ENCODE data around the gene ASB10.

DNA sequence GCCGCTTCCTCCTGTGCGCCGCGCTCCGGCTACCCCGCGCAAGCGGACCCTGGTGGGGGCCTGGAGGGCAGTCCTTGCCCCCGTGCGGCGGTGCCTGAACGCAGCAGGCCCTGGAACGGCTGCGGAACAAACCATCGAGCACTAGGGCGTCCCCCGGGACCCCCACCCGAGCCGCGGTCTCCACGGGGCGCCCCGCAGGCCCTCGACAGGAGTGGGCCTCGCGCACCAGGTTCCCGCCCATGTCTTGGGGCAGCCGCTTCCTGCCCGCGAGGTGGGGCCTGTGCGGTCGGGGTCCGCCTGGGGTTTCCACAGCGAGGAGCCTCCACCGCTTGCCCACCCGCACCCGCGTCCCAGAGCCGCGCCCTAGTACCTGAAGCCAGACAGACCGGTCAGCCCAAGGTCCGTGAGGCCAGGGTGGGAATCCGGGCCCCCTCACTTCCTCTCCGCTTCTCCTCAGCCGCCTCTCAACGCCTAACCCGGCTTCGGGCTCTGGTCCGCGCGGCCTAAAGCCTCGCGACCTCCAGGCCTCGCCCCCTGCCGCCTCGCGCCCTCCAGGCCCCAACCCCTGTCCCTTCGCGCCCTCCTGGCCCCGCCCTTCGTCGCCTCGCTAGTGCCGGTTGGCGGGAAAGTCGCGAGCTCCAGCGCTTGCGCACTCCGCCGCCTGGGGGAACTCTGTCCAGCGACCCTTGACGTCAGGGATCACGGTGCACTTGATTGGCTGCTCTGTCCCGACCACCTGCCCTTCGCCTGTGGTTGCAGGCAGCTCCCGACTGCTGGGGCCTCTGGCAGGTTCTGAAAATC, 12.6 kb downstream of the ASB10 start:
- TF ChIP-seq, protein P1, sequence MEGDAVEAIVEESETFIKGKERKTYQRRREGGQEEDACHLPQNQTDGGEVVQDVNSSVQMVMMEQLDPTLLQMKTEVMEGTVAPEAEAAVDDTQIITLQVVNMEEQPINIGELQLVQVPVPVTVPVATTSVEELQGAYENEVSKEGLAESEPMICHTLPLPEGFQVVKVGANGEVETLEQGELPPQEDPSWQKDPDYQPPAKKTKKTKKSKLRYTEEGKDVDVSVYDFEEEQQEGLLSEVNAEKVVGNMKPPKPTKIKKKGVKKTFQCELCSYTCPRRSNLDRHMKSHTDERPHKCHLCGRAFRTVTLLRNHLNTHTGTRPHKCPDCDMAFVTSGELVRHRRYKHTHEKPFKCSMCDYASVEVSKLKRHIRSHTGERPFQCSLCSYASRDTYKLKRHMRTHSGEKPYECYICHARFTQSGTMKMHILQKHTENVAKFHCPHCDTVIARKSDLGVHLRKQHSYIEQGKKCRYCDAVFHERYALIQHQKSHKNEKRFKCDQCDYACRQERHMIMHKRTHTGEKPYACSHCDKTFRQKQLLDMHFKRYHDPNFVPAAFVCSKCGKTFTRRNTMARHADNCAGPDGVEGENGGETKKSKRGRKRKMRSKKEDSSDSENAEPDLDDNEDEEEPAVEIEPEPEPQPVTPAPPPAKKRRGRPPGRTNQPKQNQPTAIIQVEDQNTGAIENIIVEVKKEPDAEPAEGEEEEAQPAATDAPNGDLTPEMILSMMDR (IDR thresholded peaks at IDR 0.05; ENCODE audit: insufficient read depth, low read length, poor library complexity, severe bottlenecking): no peak
- TF ChIP-seq EZH2phosphoT487 (conservative IDR thresholded peaks at IDR 0.05; ENCODE audit: low read length): no peak

Measured in SU-DHL-6 (cell line).